HepG2 (cell line): ENCODE data around the gene TMX4. TPM values are rescaled to one million over a fixed set of nuclear protein-coding genes. Genes with fewer than 3 reads are reported as not detected.

Experiments used
- ATAC-seq: fragments of 200-7000 bp; cut with Tn5 transposase; 3 replicates; pipeline ENCODE4 v1.9.1; 2020; ENCODE audit warnings: mild to moderate bottlenecking, moderate library complexity
- BruUV-seq: library from RNA; stranded (reverse); fragments of 400-500 nt; replicated peaks from 2 replicates; lab custom pipeline; 2021; lab: Mats Ljungman, UMichigan
- CTCF ChIA-PET: fragments of 300-600 bp; formaldehyde crosslinking; extraction: SDS; loops from one replicate; lab custom pipeline; 2021; ENCODE audit warnings: low total read pairs, inconsistent platforms, low intra/inter-chr PET ratio; lab: Yijun Ruan, JAX
- POLR2A ChIA-PET: fragments of 350-600 bp; sonication (Branson Sonifier 250); formaldehyde crosslinking; loops from one replicate; lab custom pipeline; 2020; ENCODE audit warnings: antibody characterized with exemption, inconsistent platforms; lab: Yijun Ruan, JAX
- DNase-seq: peaks from one replicate; pipeline ENCODE4 v3.0.0-alpha.2; 2015; ENCODE audit warnings: low spot score
- FAIRE-seq: peaks from 3 replicates; lab custom pipeline; 2011; peaks lifted over from hg19 to GRCh38; lab: Jason Lieb, UNC
- H2AFZ ChIP-seq: one replicate; pipeline ENCODE4 v1.6.1; 2011; ENCODE audit warnings: low read length, inconsistent platforms
- H3K27ac ChIP-seq: fragments of 300-600 bp; 3 replicates; pipeline ENCODE4 v1.8.0; 2011; ENCODE audit warnings: mixed run types, mild to moderate bottlenecking, mixed read lengths, low read length, inconsistent platforms; ENCODE audit not compliant: insufficient read depth; ENCODE audit errors: extremely low read length
- H3K27me3 ChIP-seq, 2 experiments: fragments of 200-600 bp in 1 of 2; 2 replicates in 1 of 2; 3 replicates in 1 of 2; pipeline versions ENCODE4 v1.6.0 to v1.8.0; 2011; ENCODE audit warnings: low read length in 2 of 2, mild to moderate bottlenecking in 2 of 2, moderate library complexity in 2 of 2, inconsistent platforms in 1 of 2; ENCODE audit not compliant: insufficient read depth in 2 of 2, control insufficient read depth in 1 of 2
- H3K36me3 ChIP-seq, 2 experiments: fragments of 200-600 bp in 1 of 2; replicated peaks in 1 of 2; 2 replicates in 1 of 2; 3 replicates in 1 of 2; pipeline versions ENCODE4 v1.5.1 to v1.8.0; 2011; ENCODE audit warnings: low read length in 2 of 2, inconsistent platforms in 1 of 2; ENCODE audit not compliant: insufficient read depth in 2 of 2, control insufficient read depth in 1 of 2
- H3K4me1 ChIP-seq: 2 replicates; pipeline ENCODE4 v1.5.1; 2012; ENCODE audit warnings: low read length, inconsistent platforms; ENCODE audit not compliant: insufficient read depth
- H3K4me2 ChIP-seq: 2 replicates; pipeline ENCODE4 v1.6.0; 2011; ENCODE audit warnings: low read depth, low read length, inconsistent platforms
- H3K4me3 ChIP-seq, 3 experiments: fragments of 200-600 bp in 1 of 3; sonication (generic), shearing (Covaris generic) in 1 of 3; replicated peaks in 1 of 3; 2 replicates each; pipeline ENCODE4 v1.5.1; 2011 to 2016; ENCODE audit warnings: low read length in 3 of 3, inconsistent platforms in 2 of 3, low read depth in 2 of 3, mild to moderate bottlenecking in 2 of 3, control low read depth in 1 of 3, mixed read lengths in 1 of 3; ENCODE audit not compliant: insufficient read depth in 1 of 3
- H3K79me2 ChIP-seq: one replicate; pipeline ENCODE4 v1.6.1; 2011; ENCODE audit warnings: low read length, inconsistent platforms; ENCODE audit not compliant: insufficient read depth
- H3K9ac ChIP-seq: 2 replicates; pipeline ENCODE4 v1.6.0; 2011; ENCODE audit warnings: mild to moderate bottlenecking, low read depth, low read length, inconsistent platforms; ENCODE audit not compliant: insufficient read depth
- H3K9me3 ChIP-seq: 2 replicates; pipeline ENCODE4 v1.5.1; 2012; ENCODE audit warnings: mild to moderate bottlenecking, low read length
- H4K20me1 ChIP-seq: 2 replicates; pipeline ENCODE4 v1.6.0; 2011; ENCODE audit warnings: inconsistent platforms, mild to moderate bottlenecking, low read length, moderate library complexity; ENCODE audit not compliant: insufficient read depth
- ASH2L ChIP-seq: fragments of 300-600, 200-600 bp; sonication (generic); IDR thresholded peaks from 2 replicates; pipeline ENCODE4 v1.7.0; 2017; ENCODE audit warnings: low read depth, mild to moderate bottlenecking, moderate library complexity, mixed read lengths, low read length; ENCODE audit not compliant: insufficient read length
- HDAC2 ChIP-seq: sonication (generic); formaldehyde crosslinking; IDR thresholded peaks from 2 replicates; pipeline ENCODE4 v1.4.0; 2020; ENCODE audit warnings: missing genetic modification reagents
- PITX1 ChIP-seq: sonication (generic); formaldehyde crosslinking; IDR thresholded peaks from 2 replicates; pipeline ENCODE4 v1.5.1; 2020; ENCODE audit warnings: mild to moderate bottlenecking, missing genetic modification reagents
- RNF2 ChIP-seq: fragments of 450-650 bp; conservative IDR thresholded peaks from 2 replicates; pipeline ENCODE4 v1.6.1; 2016; ENCODE audit warnings: low read depth
- ZNF589 ChIP-seq: sonication (generic); formaldehyde crosslinking; conservative IDR thresholded peaks from 2 replicates; pipeline ENCODE4 v1.8.0; 2022; ENCODE audit warnings: mild to moderate bottlenecking, moderate library complexity, missing genetic modification reagents
- WGBS: methylation state at CpG from one replicate; pipeline ENCODE4 v1.1.6; 2017; ENCODE audit warnings: low lambda C conversion rate; 5-methylcytosine and 5-hydroxymethylcytosine counted together
- in situ Hi-C: cut with HindIII; loops from 2 replicates; pipeline ENCODE4 v1.10.0; 2017; ENCODE audit warnings: low pct_unique_long_range_greater_than_20kb; ENCODE audit not compliant: extremely low pct_ligation_motif_present
- intact Hi-C: fragments of 100-400 bp; cut with micrococcal nuclease; formaldehyde crosslinking; loops from one replicate; pipeline ENCODE4 v1.10.0; 2022; ENCODE audit not compliant: unreplicated experiment
- polyA plus RNA-seq, 8 experiments: library from polyadenylated mRNA; depleted of rRNA in 3 of 8; stranded (reverse) in 7 of 8; unstranded in 1 of 8; fragments of >200 nt; fragmentation: Illumina TruSeq in 4 of 8; extraction: Trizol in 4 of 8; gene quantifications; 2 replicates each; pipeline versions ENCODE4 v1.2.1 to v1.2.3, GENCODE V29; 2011 to 2016; ENCODE audit warnings: low read depth in 4 of 8, missing spikeins in 1 of 8, mixed read lengths in 1 of 8; ENCODE audit not compliant: insufficient read depth in 1 of 8
- total RNA-seq, 5 experiments: library from RNA; depleted of rRNA; stranded (reverse); fragments of >200 nt; fragmentation: Illumina TruSeq; extraction: Trizol; gene quantifications; 2 replicates each; pipeline ENCODE4 v1.2.3, GENCODE V29; 2016; ENCODE audit warnings: low read depth in 1 of 5
- TF ChIP-seq, protein P1 (sequence below), 2 experiments: fragments of 450-650 bp in 1 of 2; sonication (generic) in 1 of 2; formaldehyde crosslinking in 1 of 2; IDR thresholded peaks; 2 replicates each; pipeline versions ENCODE4 v1.6.1 to v1.8.0; 2016 to 2022; ENCODE audit warnings: antibody characterized with exemption in 1 of 2, mild to moderate bottlenecking in 1 of 2, missing genetic modification reagents in 1 of 2
- TF ChIP-seq, protein P2 (sequence below): IDR thresholded peaks from 2 replicates; pipeline ENCODE4 v1.6.1; 2016; ENCODE audit warnings: low read depth
- TF ChIP-seq, protein P3 (sequence below): sonication (generic); formaldehyde crosslinking; IDR thresholded peaks from 2 replicates; pipeline ENCODE4 v1.4.0; 2020; ENCODE audit warnings: mild to moderate bottlenecking, low read depth, missing genetic modification reagents
- TF ChIP-seq, protein P4 (sequence below): sonication (generic); formaldehyde crosslinking; conservative IDR thresholded peaks from 2 replicates; pipeline ENCODE4 v1.8.0; 2022; ENCODE audit warnings: missing genetic modification reagents

TMX4 gene
- total and polyA plus RNA-seq, 2 of the 13 experiments (the other 11 are each of a cell fraction or from before 2014, with no cell fraction given): 7.6 to 21.4 TPM

DNA sequence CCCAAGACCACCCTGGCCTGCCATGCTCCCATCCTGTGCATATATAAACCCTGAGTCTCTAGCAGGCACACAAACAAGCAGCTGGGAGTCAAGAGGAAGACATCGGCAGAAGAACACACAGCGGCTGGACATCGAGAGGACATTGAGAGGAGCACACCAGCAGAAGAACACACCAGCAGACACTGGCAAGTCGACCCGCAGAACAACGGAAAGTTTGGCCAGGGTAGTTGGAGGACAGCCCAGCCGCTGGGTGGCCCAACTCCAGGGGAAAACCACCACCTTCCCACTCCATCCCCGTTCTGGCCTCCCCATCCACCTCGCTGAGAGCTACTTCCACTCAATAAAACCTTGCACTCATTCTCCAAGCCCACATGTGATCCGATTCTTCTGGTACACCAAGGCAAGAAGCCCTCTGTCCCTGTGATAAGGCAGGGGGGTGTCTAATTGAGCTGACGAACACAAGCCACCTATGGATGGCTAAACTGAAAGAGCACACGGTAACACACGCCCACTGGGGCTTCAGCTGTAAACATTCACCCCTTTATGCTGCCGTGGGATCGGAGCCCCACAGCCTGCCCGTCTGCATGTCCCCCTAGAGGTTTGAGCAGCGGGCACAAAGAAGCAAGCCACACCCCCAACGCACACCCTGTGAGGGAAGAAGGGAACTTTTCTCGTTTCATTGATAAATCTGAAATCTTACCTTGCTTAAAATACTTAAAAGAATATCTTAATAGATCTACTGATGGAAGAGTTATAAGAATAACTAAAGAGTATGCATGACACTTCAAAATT lies 13.8 kb downstream of the TMX4 start:
- Histone ChIP-seq H3K27me3 (no peaks in the 10 kb centered on the region), H3K79me2 (no peaks in the 10 kb centered on the region), H4K20me1 (no peaks in the 10 kb centered on the region), H3K4me2 (no peak overlapping the region), H3K27ac (no peak overlapping the region), H3K9me3 (no peaks in the 10 kb centered on the region), H3K4me1 (peaks cover 7% of the 10 kb centered on the region), H3K9ac (no peak overlapping the region), H3K4me3 (no peak overlapping the region), H2AFZ (no peak overlapping the region), H3K36me3 (no peaks in the 10 kb centered on the region; a peak in 2 of 5 replicates)
- 97% methylated on average over 19 of the region's 19 CpGs for WGBS
- in situ Hi-C loops (no loop called here), intact Hi-C loops (no loop called here)
- CTCF ChIA-PET: no interaction called here
- BruUV-seq: no TSS peak
- DNase-seq: no peak
- ATAC-seq: no peak; the same call in 2 of the 3 replicates
- no peak for FAIRE-seq
- POLR2A ChIA-PET: no interaction called here
- TF ChIP-seq, protein P1, sequence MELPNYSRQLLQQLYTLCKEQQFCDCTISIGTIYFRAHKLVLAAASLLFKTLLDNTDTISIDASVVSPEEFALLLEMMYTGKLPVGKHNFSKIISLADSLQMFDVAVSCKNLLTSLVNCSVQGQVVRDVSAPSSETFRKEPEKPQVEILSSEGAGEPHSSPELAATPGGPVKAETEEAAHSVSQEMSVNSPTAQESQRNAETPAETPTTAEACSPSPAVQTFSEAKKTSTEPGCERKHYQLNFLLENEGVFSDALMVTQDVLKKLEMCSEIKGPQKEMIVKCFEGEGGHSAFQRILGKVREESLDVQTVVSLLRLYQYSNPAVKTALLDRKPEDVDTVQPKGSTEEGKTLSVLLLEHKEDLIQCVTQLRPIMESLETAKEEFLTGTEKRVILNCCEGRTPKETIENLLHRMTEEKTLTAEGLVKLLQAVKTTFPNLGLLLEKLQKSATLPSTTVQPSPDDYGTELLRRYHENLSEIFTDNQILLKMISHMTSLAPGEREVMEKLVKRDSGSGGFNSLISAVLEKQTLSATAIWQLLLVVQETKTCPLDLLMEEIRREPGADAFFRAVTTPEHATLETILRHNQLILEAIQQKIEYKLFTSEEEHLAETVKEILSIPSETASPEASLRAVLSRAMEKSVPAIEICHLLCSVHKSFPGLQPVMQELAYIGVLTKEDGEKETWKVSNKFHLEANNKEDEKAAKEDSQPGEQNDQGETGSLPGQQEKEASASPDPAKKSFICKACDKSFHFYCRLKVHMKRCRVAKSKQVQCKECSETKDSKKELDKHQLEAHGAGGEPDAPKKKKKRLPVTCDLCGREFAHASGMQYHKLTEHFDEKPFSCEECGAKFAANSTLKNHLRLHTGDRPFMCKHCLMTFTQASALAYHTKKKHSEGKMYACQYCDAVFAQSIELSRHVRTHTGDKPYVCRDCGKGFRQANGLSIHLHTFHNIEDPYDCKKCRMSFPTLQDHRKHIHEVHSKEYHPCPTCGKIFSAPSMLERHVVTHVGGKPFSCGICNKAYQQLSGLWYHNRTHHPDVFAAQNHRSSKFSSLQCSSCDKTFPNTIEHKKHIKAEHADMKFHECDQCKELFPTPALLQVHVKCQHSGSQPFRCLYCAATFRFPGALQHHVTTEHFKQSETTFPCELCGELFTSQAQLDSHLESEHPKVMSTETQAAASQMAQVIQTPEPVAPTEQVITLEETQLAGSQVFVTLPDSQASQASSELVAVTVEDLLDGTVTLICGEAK (IDR thresholded peaks at IDR 0.05): no peak
- TF ChIP-seq, protein P1 (CRISPR knock-in tag; IDR thresholded peaks at IDR 0.05): no peak
- TF ChIP-seq, protein P2, sequence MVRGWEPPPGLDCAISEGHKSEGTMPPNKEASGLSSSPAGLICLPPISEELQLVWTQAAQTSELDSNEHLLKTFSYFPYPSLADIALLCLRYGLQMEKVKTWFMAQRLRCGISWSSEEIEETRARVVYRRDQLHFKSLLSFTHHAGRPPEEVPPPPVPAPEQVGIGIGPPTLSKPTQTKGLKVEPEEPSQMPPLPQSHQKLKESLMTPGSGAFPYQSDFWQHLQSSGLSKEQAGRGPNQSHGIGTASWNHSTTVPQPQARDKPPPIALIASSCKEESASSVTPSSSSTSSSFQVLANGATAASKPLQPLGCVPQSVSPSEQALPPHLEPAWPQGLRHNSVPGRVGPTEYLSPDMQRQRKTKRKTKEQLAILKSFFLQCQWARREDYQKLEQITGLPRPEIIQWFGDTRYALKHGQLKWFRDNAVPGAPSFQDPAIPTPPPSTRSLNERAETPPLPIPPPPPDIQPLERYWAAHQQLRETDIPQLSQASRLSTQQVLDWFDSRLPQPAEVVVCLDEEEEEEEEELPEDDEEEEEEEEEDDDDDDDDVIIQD: no peak
- no peak for TF ChIP-seq RNF2
- TF ChIP-seq, protein P3, sequence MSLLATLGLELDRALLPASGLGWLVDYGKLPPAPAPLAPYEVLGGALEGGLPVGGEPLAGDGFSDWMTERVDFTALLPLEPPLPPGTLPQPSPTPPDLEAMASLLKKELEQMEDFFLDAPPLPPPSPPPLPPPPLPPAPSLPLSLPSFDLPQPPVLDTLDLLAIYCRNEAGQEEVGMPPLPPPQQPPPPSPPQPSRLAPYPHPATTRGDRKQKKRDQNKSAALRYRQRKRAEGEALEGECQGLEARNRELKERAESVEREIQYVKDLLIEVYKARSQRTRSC (CRISPR knock-in tag): no peak
- no peak for TF ChIP-seq ASH2L
- TF ChIP-seq, protein P4, sequence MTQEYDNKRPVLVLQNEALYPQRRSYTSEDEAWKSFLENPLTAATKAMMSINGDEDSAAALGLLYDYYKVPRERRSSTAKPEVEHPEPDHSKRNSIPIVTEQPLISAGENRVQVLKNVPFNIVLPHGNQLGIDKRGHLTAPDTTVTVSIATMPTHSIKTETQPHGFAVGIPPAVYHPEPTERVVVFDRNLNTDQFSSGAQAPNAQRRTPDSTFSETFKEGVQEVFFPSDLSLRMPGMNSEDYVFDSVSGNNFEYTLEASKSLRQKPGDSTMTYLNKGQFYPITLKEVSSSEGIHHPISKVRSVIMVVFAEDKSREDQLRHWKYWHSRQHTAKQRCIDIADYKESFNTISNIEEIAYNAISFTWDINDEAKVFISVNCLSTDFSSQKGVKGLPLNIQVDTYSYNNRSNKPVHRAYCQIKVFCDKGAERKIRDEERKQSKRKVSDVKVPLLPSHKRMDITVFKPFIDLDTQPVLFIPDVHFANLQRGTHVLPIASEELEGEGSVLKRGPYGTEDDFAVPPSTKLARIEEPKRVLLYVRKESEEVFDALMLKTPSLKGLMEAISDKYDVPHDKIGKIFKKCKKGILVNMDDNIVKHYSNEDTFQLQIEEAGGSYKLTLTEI (CRISPR knock-in tag): no peak
- no peak for TF ChIP-seq PITX1 (CRISPR knock-in tag)
- TF ChIP-seq HDAC2 (CRISPR knock-in tag): no peak
- no peak for TF ChIP-seq ZNF589
